GM12891 (cell line): ENCODE data around the gene EMILIN2.

Experiments
- PAX5 ChIP-seq: IDR thresholded peaks from 2 replicates; pipeline ENCODE4 v1.6.1; 2011; ENCODE audit warnings: low read length, moderate library complexity, mild to moderate bottlenecking; ENCODE audit not compliant: insufficient read depth, severe bottlenecking
- POLR2A ChIP-seq: IDR thresholded peaks from 2 replicates; pipeline ENCODE4 v1.6.1; 2011; ENCODE audit warnings: low read depth, low read length, control low read depth
- POLR2AphosphoS5 ChIP-seq: IDR thresholded peaks from 2 replicates; pipeline ENCODE4 v1.6.1; 2011; ENCODE audit warnings: low read depth, low read length, control low read depth
- TAF1 ChIP-seq: IDR thresholded peaks from 2 replicates; pipeline ENCODE4 v1.6.1; 2011; ENCODE audit warnings: low read depth, low read length, control low read depth

DNA sequence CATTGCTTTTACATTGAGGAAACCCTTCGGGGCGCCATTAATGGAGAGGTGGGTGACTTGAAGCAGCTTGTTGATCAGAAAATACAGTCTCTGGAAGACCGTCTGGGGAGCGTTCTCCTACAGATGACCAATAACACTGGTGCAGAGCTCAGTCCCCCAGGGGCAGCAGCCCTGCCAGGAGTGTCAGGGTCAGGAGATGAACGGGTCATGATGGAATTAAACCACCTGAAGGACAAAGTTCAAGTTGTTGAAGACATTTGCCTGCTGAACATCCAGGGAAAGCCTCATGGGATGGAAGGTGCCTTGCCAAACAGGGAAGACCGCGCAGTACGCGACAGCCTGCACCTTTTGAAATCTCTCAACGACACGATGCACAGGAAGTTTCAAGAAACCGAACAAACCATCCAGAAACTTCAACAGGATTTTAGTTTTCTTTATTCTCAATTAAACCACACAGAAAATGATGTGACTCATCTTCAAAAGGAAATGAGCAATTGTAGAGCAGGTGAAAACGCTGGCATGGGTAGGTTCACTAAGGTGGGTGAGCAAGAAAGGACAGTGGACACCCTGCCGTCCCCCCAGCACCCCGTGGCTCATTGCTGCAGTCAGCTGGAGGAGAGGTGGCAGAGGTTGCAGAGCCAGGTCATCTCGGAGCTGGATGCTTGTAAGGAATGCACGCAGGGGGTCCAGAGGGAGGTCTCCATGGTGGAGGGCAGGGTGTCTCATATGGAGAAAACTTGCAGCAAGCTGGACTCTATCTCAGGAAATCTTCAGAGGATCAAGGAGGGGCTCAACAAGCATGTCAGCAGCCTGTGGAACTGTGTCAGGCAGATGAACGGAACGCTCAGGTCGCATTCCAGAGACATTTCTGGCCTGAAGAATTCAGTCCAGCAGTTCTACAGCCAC lies 45.0 kb downstream of the EMILIN2 start:
- TF ChIP-seq POLR2A (no peak), POLR2AphosphoS5 (no peak), TAF1 (no peak), PAX5 (no peak)
